NCI-H2196 (cell line): Measurements from ENCODE around the gene IFT57.

ENCODE experiments used
- DNase-seq: peaks from one replicate; lab custom pipeline; 2025; ENCODE audit not compliant: unreplicated experiment; lab: John Stamatoyannopoulos, UW

The IFT57 gene

DNA sequence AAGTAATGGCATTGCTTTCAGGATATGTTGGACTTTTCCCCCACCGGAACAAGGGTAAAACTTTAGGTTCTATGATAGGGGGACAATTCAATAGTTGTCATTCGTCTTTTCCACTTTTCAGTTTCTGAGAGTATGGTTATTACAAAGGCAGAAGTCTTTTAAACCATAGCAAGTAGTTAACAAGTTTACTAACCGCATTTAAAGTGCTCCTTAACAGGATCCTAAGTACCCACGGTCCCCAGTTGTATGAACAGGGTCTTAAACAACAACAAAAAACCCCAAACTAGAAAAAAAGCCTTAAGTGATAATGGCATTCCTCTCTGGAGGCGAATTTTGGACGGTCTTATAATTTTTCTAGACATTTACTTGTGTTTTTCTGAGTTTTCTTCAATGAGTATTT lies 831 bp downstream of the IFT57 start:
- no peak for DNase-seq

DNA sequence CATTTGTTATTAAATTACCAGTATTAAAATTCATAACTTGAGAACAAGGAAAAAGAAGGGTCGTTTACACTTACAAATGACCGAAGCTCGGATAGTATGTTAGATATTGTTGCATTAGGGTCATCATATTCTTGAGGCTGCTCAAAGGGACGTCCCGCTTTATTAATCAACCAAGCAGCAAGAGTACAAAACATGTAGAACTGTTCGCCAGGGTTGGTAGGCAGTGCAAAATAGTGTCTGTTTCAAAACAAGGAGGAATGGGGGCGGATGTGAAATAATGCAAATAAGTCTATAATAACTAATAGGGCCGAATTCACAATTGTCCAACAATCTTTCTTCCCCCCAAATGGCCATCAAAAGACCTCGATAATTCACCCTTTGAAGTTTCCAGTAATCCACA lies 2.9 kb downstream of the IFT57 start:
- no peak for DNase-seq

DNA sequence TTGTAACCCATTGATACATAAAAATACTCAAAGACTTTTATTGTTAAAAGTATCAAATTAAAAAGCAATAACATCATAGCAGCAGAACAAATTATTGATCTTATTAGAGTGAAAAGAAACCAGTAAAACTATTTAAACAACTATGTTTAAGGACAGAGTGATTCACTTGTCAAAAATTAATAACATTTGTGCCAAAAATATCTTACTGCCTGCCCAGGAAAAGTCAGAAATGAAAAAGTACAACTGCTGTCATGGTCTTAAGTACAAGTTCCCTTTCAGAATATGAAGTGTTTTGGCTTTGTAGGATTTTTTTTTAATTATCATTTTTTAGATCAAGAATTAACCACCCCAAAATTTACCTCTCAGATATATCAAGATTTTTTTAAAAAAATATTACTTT lies 3.4 kb downstream of the IFT57 start:
- DNase-seq: no peak

DNA sequence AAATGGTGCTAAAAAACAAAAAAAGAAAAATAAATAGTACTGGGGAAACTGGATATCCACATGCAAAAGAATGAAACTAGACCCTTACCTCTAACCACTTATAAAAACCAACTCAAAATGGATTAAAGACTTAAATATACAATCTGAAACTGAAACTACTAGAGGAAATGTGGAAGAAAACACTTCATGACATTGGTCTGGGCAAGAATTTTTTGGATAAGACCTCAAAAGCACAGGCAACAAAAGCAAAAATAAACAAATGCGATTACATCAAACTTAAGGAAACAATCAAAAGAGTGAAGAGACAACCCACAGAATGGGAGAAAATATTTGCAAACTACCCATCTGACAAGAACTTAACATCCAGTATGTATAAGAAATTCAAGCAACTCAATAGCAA lies 6.4 kb downstream of the IFT57 start:
- DNase-seq: no peak

DNA sequence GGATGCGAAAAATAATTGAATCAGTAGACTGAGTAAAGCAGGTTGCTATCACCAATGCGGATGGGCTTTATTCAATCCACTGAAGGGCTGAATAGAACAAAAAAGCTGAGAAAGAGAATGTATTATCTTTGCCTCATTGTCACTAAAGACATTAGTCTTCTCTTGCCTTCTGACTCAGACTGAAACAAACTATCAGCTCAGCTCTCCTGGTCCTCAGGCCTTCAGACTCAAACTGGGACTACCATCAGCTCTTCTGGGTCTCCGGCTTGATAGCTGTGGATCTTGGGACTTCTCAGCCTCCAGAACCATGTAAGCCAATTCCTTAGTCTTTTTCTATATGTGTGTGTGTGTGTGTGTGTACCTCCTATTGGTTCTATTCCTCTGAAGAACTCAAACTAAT lies 12.6 kb downstream of the IFT57 start:
- DNase-seq: no peak

DNA sequence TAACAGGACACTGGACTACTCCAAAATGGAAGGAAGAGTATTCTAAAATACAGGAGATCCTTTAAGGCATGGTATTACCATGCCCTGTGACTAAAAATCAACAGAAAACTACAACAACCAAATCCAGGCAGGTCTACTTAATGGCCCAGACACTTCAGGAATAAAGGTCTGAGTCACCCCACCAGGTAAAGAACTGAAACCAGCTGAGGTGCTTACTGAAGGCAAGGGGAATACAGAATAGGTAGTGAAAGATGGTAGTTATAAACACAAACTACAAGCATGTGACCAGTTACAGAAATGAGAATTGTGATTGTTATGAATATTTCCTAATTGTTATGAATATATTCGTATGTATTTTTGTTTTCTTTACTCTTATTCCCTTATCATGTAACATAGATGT lies 13.4 kb downstream of the IFT57 start:
- DNase-seq: no peak

DNA sequence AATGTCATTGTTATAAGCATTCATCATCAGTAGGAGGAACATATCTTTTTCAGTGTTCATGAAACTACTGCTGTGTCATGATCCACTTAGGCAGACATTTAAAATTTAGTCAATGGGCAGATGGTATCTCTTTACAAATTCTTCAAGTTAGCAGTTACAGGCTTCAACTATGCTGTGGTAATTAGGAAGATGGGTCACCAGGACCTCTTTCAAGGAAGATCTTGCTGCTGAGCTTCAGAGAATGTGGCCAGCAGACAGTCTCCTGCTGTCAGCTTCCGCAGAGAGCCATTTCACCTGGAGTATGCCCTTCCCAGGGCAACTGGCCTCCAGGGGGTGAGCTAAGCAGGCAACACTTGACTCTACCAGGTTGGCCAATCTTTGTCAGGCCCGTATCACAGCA lies 19.4 kb downstream of the IFT57 start:
- no peak for DNase-seq

DNA sequence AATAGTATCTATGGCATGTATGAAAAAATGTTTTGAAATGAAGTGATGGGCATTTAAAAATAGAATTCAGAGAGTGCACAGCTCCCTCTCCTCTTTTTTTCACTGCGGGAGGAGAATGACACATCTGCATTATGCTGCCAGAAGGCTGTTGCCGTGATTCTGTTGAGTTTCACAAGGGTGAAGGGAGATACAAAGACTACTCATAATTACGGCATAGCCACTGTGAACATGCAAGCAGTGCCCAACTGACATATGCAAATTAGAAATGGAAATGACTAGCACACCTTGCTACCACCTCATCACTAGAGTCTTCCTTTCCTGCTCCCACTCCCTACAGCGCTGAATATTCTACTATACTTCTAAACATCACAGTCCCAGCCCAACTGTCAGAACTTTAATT lies 20.1 kb downstream of the IFT57 start:
- DNase-seq: no peak

DNA sequence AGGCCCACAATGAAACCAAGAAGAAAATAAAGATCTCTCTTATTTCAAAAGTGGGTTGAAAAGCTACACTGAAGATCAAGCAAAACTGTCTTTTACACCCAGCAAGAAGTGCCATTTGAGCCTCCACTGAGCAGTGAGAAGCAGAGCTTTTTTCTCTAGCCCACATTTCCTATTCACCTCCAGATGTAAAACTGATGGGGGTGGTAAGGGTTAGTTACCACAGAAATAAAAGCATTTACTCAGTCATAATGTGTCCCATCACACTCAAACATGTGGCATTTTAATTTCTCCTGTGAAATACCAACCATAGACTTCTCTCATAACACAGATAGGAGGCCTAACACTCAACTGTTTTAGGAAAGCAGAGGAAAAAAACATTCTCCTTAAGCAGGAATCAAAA lies 21.0 kb downstream of the IFT57 start:
- DNase-seq: no peak

DNA sequence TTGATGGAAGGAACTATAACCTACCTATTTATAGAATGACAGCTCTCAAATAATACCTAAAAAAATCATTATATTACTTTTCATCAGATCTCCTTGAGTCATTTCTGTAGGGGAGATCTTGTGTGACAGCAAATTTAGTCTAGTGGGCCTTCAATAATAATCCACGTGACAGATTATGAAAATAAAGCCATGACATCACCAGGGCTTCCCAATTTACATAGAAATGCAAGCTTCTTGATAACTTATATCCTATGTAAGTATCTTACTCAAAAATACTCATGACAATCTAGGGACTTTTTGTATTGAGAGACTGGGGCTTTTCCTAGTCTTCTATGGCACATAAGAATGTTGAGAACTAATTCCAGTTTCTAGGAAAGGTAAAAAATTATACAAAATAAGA lies 21.6 kb downstream of the IFT57 start:
- no peak for DNase-seq

DNA sequence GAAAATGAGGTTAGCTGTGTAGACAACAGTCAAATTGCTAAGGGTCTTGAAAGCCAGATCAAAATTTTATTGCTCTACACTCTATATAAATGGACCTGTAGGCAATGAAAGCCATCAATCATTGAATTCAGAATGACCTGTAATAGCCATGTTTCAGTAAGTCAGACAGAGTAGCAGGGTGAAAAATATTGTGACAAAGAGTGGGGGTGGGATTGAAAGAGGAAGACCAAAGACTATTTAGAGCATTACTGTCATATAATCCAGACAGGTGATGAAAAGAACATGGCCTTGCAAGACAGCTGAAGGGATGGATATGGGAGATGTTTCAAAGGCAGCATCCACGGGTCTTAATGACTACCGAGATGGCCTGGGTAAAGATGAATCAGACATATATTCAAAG lies 22.2 kb downstream of the IFT57 start:
- no peak for DNase-seq

DNA sequence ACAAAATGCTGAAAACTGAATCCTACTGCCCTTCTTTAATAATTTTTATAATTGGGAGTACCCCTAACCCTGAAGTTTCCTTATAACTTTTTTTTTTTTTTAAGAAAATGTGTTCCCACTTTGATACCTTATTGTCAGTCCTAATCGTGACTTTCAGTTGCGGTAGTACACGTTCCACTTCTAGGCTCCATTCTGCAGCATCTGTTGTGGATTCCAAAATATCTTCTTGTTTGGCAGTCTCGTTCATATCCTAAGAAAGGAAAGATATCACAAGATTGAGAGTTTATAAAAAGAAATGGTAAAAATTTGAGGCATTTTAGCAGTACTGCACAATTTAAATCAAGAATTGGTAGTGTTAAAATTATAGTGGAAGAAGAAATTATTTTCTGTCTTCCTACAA lies 30.8 kb downstream of the IFT57 start:
- DNase-seq: no peak

DNA sequence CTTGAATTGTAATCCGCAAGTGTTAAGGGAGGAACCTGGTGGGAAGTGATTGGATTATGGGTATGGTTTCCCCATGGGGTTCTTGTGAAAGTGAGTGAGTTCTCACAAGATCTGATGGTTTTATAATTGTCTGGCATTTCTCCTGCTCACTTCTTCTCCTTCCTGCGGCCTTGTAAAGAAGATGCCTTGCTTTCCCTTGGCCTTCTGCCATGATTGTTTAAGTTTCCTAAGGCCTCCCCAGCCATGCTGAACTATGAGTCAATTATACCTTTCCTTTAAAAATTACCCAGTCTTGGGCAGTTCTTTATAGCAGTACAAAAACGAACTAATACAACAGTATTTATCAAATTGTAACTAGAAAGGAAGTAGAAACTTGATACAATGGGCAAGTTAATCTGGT lies 31.9 kb downstream of the IFT57 start:
- no peak for DNase-seq

DNA sequence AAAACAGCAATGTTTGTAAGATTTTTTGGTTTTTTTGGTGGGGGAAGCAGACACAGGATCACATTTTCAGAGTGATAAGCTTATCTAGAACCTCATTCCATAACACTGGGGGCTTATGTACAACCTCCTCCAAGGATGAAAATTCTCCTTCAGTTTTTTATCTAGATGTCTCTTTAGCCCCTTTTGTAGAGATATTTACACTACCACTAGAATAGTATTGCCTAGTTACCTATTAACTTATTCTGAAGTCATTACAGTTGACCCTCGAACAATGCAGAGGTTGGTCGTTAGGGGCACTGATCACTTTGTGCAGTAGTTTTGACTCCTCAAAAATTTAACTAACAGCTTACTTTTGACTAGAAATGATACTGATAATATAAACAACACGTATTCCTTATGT lies 32.8 kb downstream of the IFT57 start:
- DNase-seq: no peak

DNA sequence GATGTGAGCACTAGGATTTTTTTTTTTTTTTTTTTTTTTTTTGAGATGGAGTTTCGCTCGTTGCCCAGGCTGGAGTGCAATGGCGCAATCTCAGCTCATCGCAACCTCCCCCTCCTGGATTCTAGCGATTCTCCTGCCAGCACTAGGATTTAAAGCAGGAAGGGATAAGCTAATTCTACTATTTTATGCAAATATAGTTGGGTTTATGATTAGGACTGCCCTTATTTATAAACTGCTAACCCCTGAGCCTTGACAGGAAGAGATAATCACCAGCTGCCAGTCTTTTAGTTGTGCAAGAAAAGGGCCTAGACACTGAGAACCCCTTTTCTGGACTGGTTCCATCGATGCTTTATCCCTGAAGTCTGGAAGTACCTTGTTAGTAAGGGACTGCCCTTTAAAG lies 36.7 kb downstream of the IFT57 start:
- DNase-seq: no peak

DNA sequence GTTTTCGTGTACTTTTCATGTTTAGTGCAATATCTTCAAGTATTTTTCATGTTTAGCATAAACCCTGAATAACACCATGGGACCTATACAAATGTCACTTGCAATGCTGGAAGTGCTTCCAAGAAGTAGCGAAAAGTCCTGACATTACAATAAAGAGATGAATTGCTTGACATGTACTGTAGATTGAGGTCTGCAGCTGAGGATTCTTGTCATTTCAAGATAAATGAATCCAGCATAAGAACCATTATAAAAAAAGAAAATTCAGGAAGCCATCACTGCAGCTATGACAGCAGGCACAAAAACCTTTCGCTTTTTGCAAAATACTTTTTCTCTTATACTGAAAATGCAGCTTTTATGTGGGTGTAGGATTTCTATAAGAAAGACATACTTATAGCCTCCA lies 37.4 kb downstream of the IFT57 start:
- no peak for DNase-seq

DNA sequence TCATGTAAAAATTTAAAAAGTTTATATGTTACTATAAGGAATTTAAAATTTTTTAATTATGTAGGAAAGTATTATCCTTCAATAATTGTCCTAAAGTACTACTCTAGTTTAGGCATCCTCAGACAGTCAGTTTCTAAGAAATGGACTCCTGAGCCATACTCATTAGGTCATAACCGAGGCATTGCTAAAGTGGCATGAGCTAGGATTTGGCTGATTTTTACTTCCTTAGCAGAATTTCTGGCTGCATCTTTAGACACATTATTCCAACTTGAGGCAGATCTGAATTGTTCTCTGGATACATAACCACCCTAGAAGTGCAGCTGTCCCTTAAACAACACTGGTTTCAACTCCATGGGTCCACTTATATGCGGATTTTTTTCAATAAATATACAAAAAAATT lies 38.3 kb downstream of the IFT57 start:
- no peak for DNase-seq

DNA sequence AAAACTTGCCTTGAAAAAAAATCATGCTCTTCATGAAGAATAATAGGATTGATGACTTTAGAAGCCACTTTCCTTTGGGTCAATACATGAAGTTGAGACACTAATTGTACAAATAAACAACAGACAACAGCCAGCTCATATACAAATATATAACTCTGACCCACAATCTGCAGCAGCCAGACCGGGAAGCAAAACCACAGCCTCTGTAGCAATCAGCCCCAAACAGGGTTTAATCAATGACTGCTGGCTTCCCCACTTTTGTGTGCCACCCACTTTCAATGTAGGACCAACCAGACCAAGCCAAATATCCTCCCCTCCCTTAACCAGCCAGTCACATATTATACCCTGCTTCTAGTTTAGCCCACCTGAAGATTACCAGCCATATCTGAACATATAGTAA lies 39.0 kb downstream of the IFT57 start:
- DNase-seq: no peak

DNA sequence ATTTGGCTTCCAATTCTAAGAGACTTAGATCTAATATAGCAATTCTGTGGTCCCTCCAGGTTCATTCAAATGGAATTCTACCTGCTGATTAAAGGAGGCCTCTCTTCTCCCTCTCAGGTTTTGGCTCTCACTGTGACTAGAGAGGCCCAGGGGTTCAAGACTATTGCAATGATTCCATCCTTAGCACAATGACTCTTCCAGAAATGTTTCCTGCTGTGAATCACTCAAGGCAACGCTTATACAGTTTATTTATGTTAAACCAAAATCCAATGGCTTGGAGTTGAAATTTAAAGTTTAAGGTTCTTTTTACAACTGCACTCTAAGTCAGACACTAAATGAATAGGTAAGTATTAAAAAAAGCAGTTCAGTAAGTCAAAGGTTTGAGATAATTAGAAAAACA lies 39.9 kb downstream of the IFT57 start:
- DNase-seq: no peak

DNA sequence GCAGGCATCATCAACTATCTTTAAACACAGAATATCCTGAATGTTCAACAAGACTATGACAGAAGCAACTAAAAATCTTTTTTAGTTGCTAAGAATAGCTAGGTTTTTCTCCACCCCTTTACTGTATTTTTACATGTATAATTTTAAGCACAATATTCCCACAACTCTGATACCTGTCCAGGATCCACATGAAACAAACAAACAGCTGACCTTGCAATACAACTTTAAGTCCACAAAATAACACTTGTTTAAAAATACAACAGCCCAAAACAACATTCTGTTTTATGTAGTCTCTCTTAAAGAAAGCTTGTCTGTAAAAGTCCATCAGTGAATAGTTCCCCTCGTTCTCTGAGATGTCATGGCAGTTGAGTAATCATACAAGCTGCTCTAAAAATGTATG lies 41.1 kb downstream of the IFT57 start:
- no peak for DNase-seq

DNA sequence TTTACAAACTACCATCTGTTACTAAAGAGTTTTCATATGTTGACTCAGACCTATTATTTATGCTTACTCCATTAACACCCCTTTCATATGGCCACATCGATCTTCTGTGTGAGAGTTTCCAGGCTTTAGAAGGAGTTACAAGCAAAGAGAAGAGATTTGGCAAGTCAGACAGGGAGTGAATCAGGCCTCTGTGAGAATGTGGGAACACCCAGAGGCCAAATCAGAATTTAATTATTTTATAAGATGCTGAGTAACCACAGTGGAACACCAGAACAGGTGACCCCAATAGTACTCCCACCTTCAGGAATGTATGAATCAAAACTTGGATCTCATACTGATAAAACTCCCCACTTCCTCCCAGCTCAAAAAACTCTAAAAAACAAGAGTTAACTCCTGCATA lies 42.0 kb downstream of the IFT57 start:
- DNase-seq: no peak

DNA sequence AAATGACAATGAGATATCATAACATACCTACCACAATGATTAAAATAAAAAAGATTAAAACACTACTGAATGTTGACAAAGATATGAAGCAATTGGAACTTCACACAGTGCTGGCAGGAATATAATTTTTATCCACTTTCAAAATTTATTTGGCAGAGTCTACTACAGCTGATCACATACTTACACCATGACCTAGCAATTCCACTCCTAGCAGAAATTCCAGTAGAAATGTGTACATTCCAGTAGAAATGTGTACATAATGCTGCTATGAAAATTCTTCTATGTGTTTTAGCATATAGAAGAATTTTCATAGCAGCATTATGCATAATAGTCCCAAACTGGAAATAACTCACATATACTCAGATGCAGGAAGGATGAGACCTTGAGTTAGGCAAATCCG lies 43.5 kb downstream of the IFT57 start:
- no peak for DNase-seq

DNA sequence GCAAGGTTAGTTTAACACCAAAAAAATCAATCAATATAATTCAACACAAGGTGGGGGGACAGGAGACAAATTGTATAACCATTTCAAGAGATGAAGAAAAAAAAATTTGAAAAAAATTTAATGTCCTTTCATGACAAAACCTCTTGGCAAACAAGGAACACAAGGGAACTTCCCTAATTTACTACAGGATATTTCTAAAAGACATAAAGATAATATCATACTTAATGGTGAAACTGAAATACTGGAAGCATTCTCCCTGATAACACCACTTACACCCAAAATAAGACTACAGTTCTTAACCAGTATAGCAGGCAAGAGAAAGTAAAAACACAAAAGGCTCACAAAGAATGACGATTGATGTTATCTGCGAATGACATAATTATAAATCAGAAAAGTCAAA lies 44.7 kb downstream of the IFT57 start:
- no peak for DNase-seq

DNA sequence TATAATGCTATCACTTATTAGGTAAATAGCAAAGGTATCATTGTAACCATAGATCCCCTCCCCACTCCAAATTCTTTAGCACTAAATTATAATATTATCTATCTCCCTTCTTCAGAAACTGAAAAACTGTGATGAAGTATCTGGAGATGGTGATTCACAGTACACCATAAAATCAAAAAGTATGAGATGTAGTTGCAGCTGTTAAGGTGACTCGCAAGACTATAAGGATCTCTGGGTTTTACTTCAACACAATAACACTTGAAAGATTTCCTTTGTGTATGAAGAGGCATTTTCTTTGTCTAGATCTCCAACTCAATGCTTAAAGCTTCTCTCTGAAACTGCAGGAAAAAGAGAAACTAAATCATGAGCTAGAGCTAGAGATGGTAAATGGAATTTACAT lies 46.9 kb downstream of the IFT57 start:
- no peak for DNase-seq
